OCI-LY3 (cell line): ENCODE results near the gene FAM168B.

Experiments
- H2AFZ ChIP-seq: fragments of 200-600, 300-600 bp; shearing (Covaris generic); 2 replicates; pipeline ENCODE4 v1.6.0; 2014; ENCODE audit warnings: antibody characterized with exemption, low read depth, low read length
- H3K27ac ChIP-seq: fragments of 200-600, 300-600 bp; sonication (generic); 2 replicates; pipeline ENCODE4 v1.5.1; 2014; ENCODE audit warnings: mild to moderate bottlenecking, low read length, moderate library complexity, mixed read lengths
- H3K27me3 ChIP-seq: fragments of 200-600, 300-600 bp; sonication (generic); 2 replicates; pipeline ENCODE4 v1.6.1; 2014; ENCODE audit warnings: low read depth, low read length, mixed read lengths
- H3K36me3 ChIP-seq: fragments of 200-600, 300-600 bp; sonication (generic); replicated peaks from 2 replicates; pipeline ENCODE3; 2014; ENCODE audit warnings: low read depth, low read length, mixed read lengths
- H3K4me1 ChIP-seq: fragments of 300-600, 200-600 bp; sonication (generic); 2 replicates; pipeline ENCODE4 v1.6.1; 2014; ENCODE audit warnings: low read length, mixed read lengths
- H3K4me2 ChIP-seq: fragments of 200-600, 300-600 bp; sonication (generic); 2 replicates; pipeline ENCODE4 v1.6.1; 2014; ENCODE audit warnings: low read length, mixed read lengths
- H3K4me3 ChIP-seq: fragments of 300-600, 200-600 bp; sonication (generic); 2 replicates; pipeline ENCODE4 v1.5.1; 2014; ENCODE audit warnings: antibody characterized with exemption, mild to moderate bottlenecking, low read length, moderate library complexity
- H3K79me2 ChIP-seq: fragments of 300-600, 200-600 bp; shearing (Covaris generic); 2 replicates; pipeline ENCODE4 v1.6.1; 2014; ENCODE audit warnings: mild to moderate bottlenecking, low read length, mixed read lengths
- H3K9ac ChIP-seq: fragments of 300-600, 200-600 bp; shearing (Covaris generic); 2 replicates; pipeline ENCODE4 v1.6.0; 2014; ENCODE audit warnings: mild to moderate bottlenecking, low read length, moderate library complexity
- H3K9me3 ChIP-seq: fragments of 200-600, 300-600 bp; shearing (Covaris generic); 2 replicates; pipeline ENCODE4 v1.6.1; 2014; ENCODE audit warnings: low read length, mixed read lengths; ENCODE audit not compliant: insufficient read depth
- H4K20me1 ChIP-seq: fragments of 200-600, 300-600 bp; sonication (generic); 2 replicates; pipeline ENCODE4 v1.6.1; 2016; ENCODE audit warnings: low read length, mixed read lengths; ENCODE audit not compliant: insufficient read depth
- CTCF ChIP-seq: fragments of 200-600, 300-600 bp; sonication (generic); IDR thresholded peaks from 2 replicates; pipeline ENCODE4 v1.5.1; 2014; ENCODE audit warnings: antibody characterized with exemption, low read length, low read depth
- EZH2phosphoT487 ChIP-seq: fragments of 200-600 bp; shearing (Covaris generic); IDR thresholded peaks from 2 replicates; pipeline ENCODE4 v1.6.1; 2018; ENCODE audit warnings: antibody characterized with exemption, mixed run types, low read depth

FAM168B gene

GRCh38 chr2:131043199-131044074 is 49.8 kb downstream of the FAM168B start:
- Histone ChIP-seq H3K4me3 (no peak overlapping the region), H4K20me1 (no peaks in the 10 kb centered on the region; the same call in 1 of the 2 replicates), H2AFZ (no peak overlapping the region), H3K79me2 (no peaks in the 10 kb centered on the region; the same call in 1 of the 2 replicates), H3K36me3 (no peaks in the 10 kb centered on the region), H3K27me3 (no peaks in the 10 kb centered on the region), H3K27ac (no peak overlapping the region), H3K4me2 (no peak overlapping the region), H3K9me3 (no peaks in the 10 kb centered on the region), H3K9ac (no peak overlapping the region), H3K4me1 (no peaks in the 10 kb centered on the region)
- TF ChIP-seq CTCF, result no peak
- no peak for TF ChIP-seq EZH2phosphoT487

GRCh38 chr2:131042148-131042775 is 51.0 kb downstream of the FAM168B start:
- Histone ChIP-seq H3K27me3 (no peaks in the 10 kb centered on the region), H3K4me1 (no peaks in the 10 kb centered on the region), H3K27ac (no peak overlapping the region), H3K9ac (no peak overlapping the region), H3K36me3 (no peaks in the 10 kb centered on the region), H3K9me3 (no peaks in the 10 kb centered on the region), H3K4me2 (no peak overlapping the region), H3K79me2 (no peaks in the 10 kb centered on the region), H4K20me1 (no peaks in the 10 kb centered on the region), H2AFZ (no peak overlapping the region), H3K4me3 (no peak overlapping the region)
- no peak for TF ChIP-seq CTCF
- TF ChIP-seq EZH2phosphoT487, result no peak

GRCh38 chr2:131041402-131042147 is 51.7 kb downstream of the FAM168B start:
- Histone ChIP-seq H3K79me2 (no peaks in the 10 kb centered on the region), H3K4me2 (no peak overlapping the region), H3K27ac (no peak overlapping the region), H3K27me3 (no peaks in the 10 kb centered on the region), H3K36me3 (no peaks in the 10 kb centered on the region), H4K20me1 (no peaks in the 10 kb centered on the region), H3K9me3 (no peaks in the 10 kb centered on the region), H3K4me3 (no peak overlapping the region), H3K4me1 (no peaks in the 10 kb centered on the region), H2AFZ (no peak overlapping the region), H3K9ac (no peak overlapping the region)
- TF ChIP-seq EZH2phosphoT487 (no peak), CTCF (no peak)
